K562 (cell line): ENCODE data around the gene FCGR2B. TPM values are rescaled to one million over a fixed set of nuclear protein-coding genes. Genes with fewer than 3 reads are reported as not detected.
A peak's percentile ranks its signal among the peaks of the same experiment; 100 is the strongest.
"Not testable (repeated sequence)": the region's sequence is repeated elsewhere in the genome, so short reads cannot be mapped to it uniquely, and the experiment has no call there.

Experiments
- ATAC-seq: fragments of 200-7000 bp; cut with Tn5 transposase; 3 replicates; pipeline ENCODE4 v1.9.1; 2020; ENCODE audit warnings: moderate library complexity
- BruUV-seq: library from RNA; stranded (reverse); fragments of 400-500 nt; replicated peaks from 2 replicates; lab custom pipeline; 2021; lab: Mats Ljungman, UMichigan
- CTCF ChIA-PET: fragments of 300-600 bp; formaldehyde crosslinking; extraction: SDS; loops from one replicate; lab custom pipeline; 2021; ENCODE audit warnings: low intra/inter-chr PET ratio; lab: Yijun Ruan, JAX
- POLR2A ChIA-PET: fragments of 300-600, 350-650 bp; sonication (Branson Sonifier 250); formaldehyde crosslinking; extraction: SDS; loops from one replicate; lab custom pipeline; 2021; ENCODE audit warnings: antibody characterized with exemption, inconsistent platforms; lab: Yijun Ruan, JAX
- DNase-seq, 4 experiments: peaks; one replicate each; pipeline versions ENCODE4 v3.0.0 to v3.0.0-alpha.2; 2011 to 2018; ENCODE audit warnings: low spot score in 3 of 4, mixed read lengths in 3 of 4; ENCODE audit errors: extremely low read depth in 1 of 4
- FAIRE-seq: peaks from 2 replicates; lab custom pipeline; 2011; peaks lifted over from hg19 to GRCh38; lab: Jason Lieb, UNC
- H2AFZ ChIP-seq: 2 replicates; pipeline ENCODE4 v1.6.0; 2011; ENCODE audit warnings: low read depth, low read length, control low read depth, inconsistent platforms
- H3K27ac ChIP-seq: fragments of 200-600 bp; 3 replicates; pipeline ENCODE4 v1.8.0; 2011; ENCODE audit warnings: low read depth, mild to moderate bottlenecking, control low read depth, inconsistent platforms, low read length, moderate library complexity, mixed read lengths; ENCODE audit errors: extremely low read depth
- H3K27me3 ChIP-seq, 2 experiments: fragments of 300-600 bp in 1 of 2; 2 replicates in 1 of 2; 3 replicates in 1 of 2; pipeline versions ENCODE4 v1.6.0 to v1.8.0; 2011; ENCODE audit warnings: inconsistent platforms in 2 of 2, low read length in 2 of 2, mild to moderate bottlenecking in 1 of 2, mixed read lengths in 1 of 2, moderate library complexity in 1 of 2; ENCODE audit not compliant: control insufficient read depth in 2 of 2, insufficient read depth in 2 of 2
- H3K36me3 ChIP-seq: fragments of 300-600 bp; 3 replicates; pipeline ENCODE4 v1.8.0; 2011; ENCODE audit warnings: mild to moderate bottlenecking, low read length, inconsistent platforms; ENCODE audit not compliant: control insufficient read depth, insufficient read depth
- H3K4me1 ChIP-seq, 2 experiments: fragments of 200-600 bp in 1 of 2; replicated peaks in 1 of 2; 2 replicates in 1 of 2; 3 replicates in 1 of 2; pipeline versions ENCODE4 v1.5.1 to v1.8.0; 2011; ENCODE audit warnings: inconsistent platforms in 2 of 2, low read length in 2 of 2, mild to moderate bottlenecking in 1 of 2, mixed read lengths in 1 of 2, moderate library complexity in 1 of 2; ENCODE audit not compliant: control insufficient read depth in 2 of 2, insufficient read depth in 2 of 2
- H3K4me2 ChIP-seq: 2 replicates; pipeline ENCODE4 v1.6.1; 2011; ENCODE audit warnings: low read length, control low read depth, inconsistent platforms, mixed read lengths; ENCODE audit not compliant: insufficient read depth
- H3K4me3 ChIP-seq: fragments of 200-600 bp; sonication (generic), shearing (Covaris generic); 2 replicates; pipeline ENCODE4 v1.5.1; 2016; ENCODE audit warnings: control low read depth, inconsistent platforms
- H3K79me2 ChIP-seq: fragments of 200-600 bp; 3 replicates; pipeline ENCODE4 v1.8.0; 2011; ENCODE audit warnings: low read length, inconsistent platforms; ENCODE audit not compliant: control insufficient read depth, insufficient read depth
- H3K9ac ChIP-seq, 2 experiments: 2 replicates each; pipeline versions ENCODE4 v1.6.0 to v1.6.1; 2011; ENCODE audit warnings: low read depth in 2 of 2, low read length in 2 of 2, control low read depth in 1 of 2, inconsistent platforms in 1 of 2, mild to moderate bottlenecking in 1 of 2, mixed read lengths in 1 of 2; ENCODE audit not compliant: insufficient read depth in 1 of 2
- H3K9me1 ChIP-seq: one replicate; pipeline ENCODE4 v1.6.0; 2011; ENCODE audit warnings: inconsistent platforms, mild to moderate bottlenecking, low read length, moderate library complexity; ENCODE audit not compliant: control insufficient read depth, insufficient read depth
- H3K9me3 ChIP-seq: replicated peaks from 2 replicates; pipeline ENCODE4 v1.5.1; 2011; ENCODE audit warnings: low read depth, low read length, inconsistent platforms; ENCODE audit not compliant: control insufficient read depth, insufficient read depth
- H4K20me1 ChIP-seq: replicated peaks from 2 replicates; pipeline ENCODE4 v1.6.1; 2011; ENCODE audit warnings: low read length, inconsistent platforms, mixed read lengths; ENCODE audit not compliant: control insufficient read depth, insufficient read depth
- ARID1B ChIP-seq: fragments of 450-650 bp; IDR thresholded peaks from 2 replicates; pipeline ENCODE4 v1.6.1; 2016; ENCODE audit warnings: antibody characterized with exemption, mild to moderate bottlenecking, inconsistent platforms
- ATF7 ChIP-seq: fragments of 450-650 bp; IDR thresholded peaks from 2 replicates; pipeline ENCODE4 v1.7.1; 2014; ENCODE audit warnings: mild to moderate bottlenecking, moderate library complexity
- BRD9 ChIP-seq: fragments of 450-650 bp; IDR thresholded peaks from 2 replicates; pipeline ENCODE4 v1.6.1; 2018; ENCODE audit warnings: low read depth; ENCODE audit not compliant: partially characterized antibody
- CBFA2T2 ChIP-seq: fragments of 450-650 bp; conservative IDR thresholded peaks from 2 replicates; pipeline ENCODE4 v1.6.1; 2017; ENCODE audit warnings: mild to moderate bottlenecking
- CBFA2T3 ChIP-seq: fragments of 450-650 bp; IDR thresholded peaks from 2 replicates; pipeline ENCODE4 v1.6.1; 2017
- DPF2 ChIP-seq: fragments of 450-650 bp; IDR thresholded peaks from 2 replicates; pipeline ENCODE4 v1.6.1; 2016
- JUND ChIP-seq, 2 experiments: IDR thresholded peaks; 2 replicates in 1 of 2; 3 replicates in 1 of 2; pipeline ENCODE4 v1.6.1; 2011; ENCODE audit warnings: borderline replicate concordance in 2 of 2, low read depth in 2 of 2, low read length in 2 of 2, improper control_type of control experiment in 1 of 2, missing biosample characterization in 1 of 2, missing genetic modification characterization in 1 of 2, missing genetic modification reagents in 1 of 2
- KDM5B ChIP-seq: fragments of 200-600 bp; sonication (generic); IDR thresholded peaks from 2 replicates; pipeline ENCODE4 v1.6.1; 2012; ENCODE audit warnings: low read depth, mild to moderate bottlenecking, moderate library complexity, low read length, control low read depth, inconsistent platforms; ENCODE audit not compliant: insufficient replicate concordance
- MTA2 ChIP-seq: fragments of 450-650 bp; IDR thresholded peaks from 2 replicates; pipeline ENCODE4 v1.6.1; 2016; ENCODE audit warnings: low read depth
- NCOR1 ChIP-seq: fragments of 450-650 bp; IDR thresholded peaks from 2 replicates; pipeline ENCODE4 v1.6.1; 2016; ENCODE audit warnings: mild to moderate bottlenecking, moderate library complexity
- RCOR1 ChIP-seq, 2 experiments: IDR thresholded peaks; 2 replicates each; pipeline ENCODE4 v1.6.1; 2012; ENCODE audit warnings: low read depth in 2 of 2, low read length in 2 of 2, borderline replicate concordance in 1 of 2, improper control_type of control experiment in 1 of 2
- SOX6 ChIP-seq: fragments of 450-650 bp; IDR thresholded peaks from 2 replicates; pipeline ENCODE4 v1.6.1; 2014; ENCODE audit warnings: mild to moderate bottlenecking
- STAT5A ChIP-seq: IDR thresholded peaks from 2 replicates; pipeline ENCODE4 v1.6.1; 2012; ENCODE audit warnings: low read length, inconsistent platforms, borderline replicate concordance
- TAL1 ChIP-seq: fragments of 450-650 bp; IDR thresholded peaks from 2 replicates; pipeline ENCODE4 v1.6.1; 2016; ENCODE audit warnings: mild to moderate bottlenecking
- TCF3 ChIP-seq: sonication (generic); formaldehyde crosslinking; IDR thresholded peaks from 2 replicates; pipeline ENCODE4 v1.4.0; 2020; ENCODE audit warnings: mild to moderate bottlenecking, missing genetic modification reagents
- TEAD4 ChIP-seq, 2 experiments: sonication (generic) in 1 of 2; formaldehyde crosslinking in 1 of 2; IDR thresholded peaks; 2 replicates each; pipeline versions ENCODE4 v1.6.1 to v1.8.0; 2012 to 2022; ENCODE audit warnings: borderline replicate concordance in 1 of 2, inconsistent platforms in 1 of 2, low read length in 1 of 2, mild to moderate bottlenecking in 1 of 2, missing genetic modification reagents in 1 of 2
- WGBS: fragments of 100-300 bp; shearing (Covaris generic); methylation state at CpG from one replicate; pipeline ENCODE4 v1.1.6; 2016; ENCODE audit warnings: low coverage, mixed read lengths; ENCODE audit not compliant: insufficient coverage; ENCODE audit errors: missing lambda C conversion rate; 5-methylcytosine and 5-hydroxymethylcytosine counted together
- in situ Hi-C: fragments of 300-500 bp; cut with MboI; formaldehyde crosslinking; loops from 4 replicates; pipeline ENCODE4 v1.15.0; 2018; ENCODE audit warnings: inconsistent platforms, mixed read lengths
- intact Hi-C: fragments of 100-400 bp; cut with micrococcal nuclease; formaldehyde crosslinking; loops from 2 replicates; pipeline ENCODE4 v1.14.2; 2022
- polyA plus RNA-seq, 8 experiments: library from polyadenylated mRNA; depleted of rRNA in 4 of 8; stranded (reverse) in 5 of 8; unstranded in 3 of 8; fragments of >200 nt; fragmentation: Nextera tagmentation in 2 of 8; fragmentation: Illumina TruSeq in 1 of 8; extraction: Ambion mirVana in 2 of 8; extraction: Trizol in 1 of 8; gene quantifications; 2 replicates each; pipeline versions ENCODE4 v1.2.1 to v1.2.3, GENCODE V29; 2011 to 2014; ENCODE audit warnings: inconsistent platforms in 1 of 8, missing spikeins in 1 of 8
- total RNA-seq, 7 experiments: library from RNA; depleted of rRNA in 6 of 7; stranded (reverse); fragments of >200 nt in 6 of 7; fragmentation: Illumina TruSeq in 2 of 7; extraction: Trizol in 2 of 7; gene quantifications; 2 replicates each; pipeline versions ENCODE4 v1.2.1 to v1.2.3, GENCODE V29; 2011 to 2021; ENCODE audit warnings: low replicate concordance in 1 of 7
- TF ChIP-seq, protein P1 (sequence below): IDR thresholded peaks from 2 replicates; pipeline ENCODE4 v1.6.1; 2012; ENCODE audit warnings: low read depth, low read length, improper control_type of control experiment, borderline replicate concordance
- TF ChIP-seq, protein P2 (sequence below): sonication (generic); IDR thresholded peaks from 2 replicates; pipeline ENCODE4 v1.6.1; 2016

Gene FCGR2B
- total and polyA plus RNA-seq, 9 of the 15 experiments (the other 6 are each of a cell fraction or from before 2014, with no cell fraction given): 1.7 to 8.9 (median 3.9) TPM

GRCh38 chr1:161622054-161622453 lies 40.9 kb upstream of the FCGR2B start (continued):
- peak in 1 of 2 experiments; percentile 71; a peak in 1 of 4 replicates for TF ChIP-seq RCOR1 (IDR thresholded peaks at IDR 0.05; ENCODE audit: borderline replicate concordance in 1 of 2, low read depth in 2 of 2, low read length in 2 of 2)

DNA sequence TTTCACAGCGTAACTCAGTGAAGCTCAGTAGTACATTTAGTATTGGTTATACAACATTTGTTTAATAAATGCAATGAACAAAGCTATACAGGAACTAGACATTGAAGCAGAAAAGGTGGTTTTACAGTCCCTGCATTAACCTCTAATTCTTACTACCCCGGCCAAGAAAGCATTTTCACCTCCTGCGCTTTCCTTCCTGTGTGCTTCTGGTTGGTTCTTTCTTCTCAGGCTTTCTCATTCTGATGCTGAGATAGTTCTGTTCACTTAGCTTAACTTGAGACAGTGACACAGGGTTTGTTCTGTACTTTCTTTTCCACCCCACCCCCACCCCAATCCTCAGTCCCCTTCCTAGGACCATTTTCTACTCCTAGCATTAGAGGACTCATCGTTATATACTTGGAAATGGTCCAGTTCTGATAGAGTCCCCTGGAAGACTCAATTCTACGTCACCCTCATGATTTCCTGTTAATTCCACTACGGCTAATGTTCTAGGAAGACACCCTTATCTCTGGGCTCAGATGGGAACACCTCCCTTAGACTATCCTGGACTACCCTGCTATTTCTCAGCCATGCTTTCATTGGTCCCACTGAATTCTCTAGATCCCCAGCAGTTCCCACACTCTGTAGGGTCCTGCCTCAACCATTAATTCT lies 39.4 kb upstream of the FCGR2B start:
- intact Hi-C loops (loop anchor here (10.0 kb wide), 1 partner anchor 139 kb away; no protein-coding TSS in a partner anchor), in situ Hi-C loops (loop anchor here (5.0 kb wide), 1 partner anchor 81 kb away; no protein-coding TSS in a partner anchor)
- ATAC-seq (peak; percentile 67), FAIRE-seq (peak; percentile 86), DNase-seq (peak; percentile 52 to 93 (median 67))
- H3K9me1 ChIP-seq; H4K20me1 ChIP-seq; POLR2A ChIA-PET; H2AFZ ChIP-seq; H3K27me3 ChIP-seq; H3K36me3 ChIP-seq; H3K9me3 ChIP-seq; CTCF ChIA-PET; H3K4me1 ChIP-seq; BruUV-seq; TF ChIP-seq TEAD4 (CRISPR knock-in tag; IDR thresholded peaks at IDR 0.05; ENCODE audit: borderline replicate concordance): not testable (repeated sequence)
- peaks cover 12% of the 10 kb centered on the region; the same call in 2 of the 3 replicates for H3K79me2 ChIP-seq
- WGBS: 7% methylated on average over 5 of the region's 6 CpGs
- H3K4me2 ChIP-seq: peak overlapping the region; percentile 66
- peak overlapping the region; percentile 86 for H3K27ac ChIP-seq
- H3K9ac ChIP-seq: peak overlapping the region in 1 of 2 experiments; percentile 80; a peak in 2 of 4 replicates
- H3K4me3 ChIP-seq: 0 out of 2 replicates have a peak overlapping the region, but pooled peaks have one; percentile 19
- TF ChIP-seq CBFA2T3: peak; percentile 64
- TF ChIP-seq STAT5A: peak; percentile 81
- peak; percentile 43; the same call in 1 of the 2 replicates for TF ChIP-seq TEAD4 (IDR thresholded peaks at IDR 0.05; ENCODE audit: low read length)
- TF ChIP-seq, protein P1, sequence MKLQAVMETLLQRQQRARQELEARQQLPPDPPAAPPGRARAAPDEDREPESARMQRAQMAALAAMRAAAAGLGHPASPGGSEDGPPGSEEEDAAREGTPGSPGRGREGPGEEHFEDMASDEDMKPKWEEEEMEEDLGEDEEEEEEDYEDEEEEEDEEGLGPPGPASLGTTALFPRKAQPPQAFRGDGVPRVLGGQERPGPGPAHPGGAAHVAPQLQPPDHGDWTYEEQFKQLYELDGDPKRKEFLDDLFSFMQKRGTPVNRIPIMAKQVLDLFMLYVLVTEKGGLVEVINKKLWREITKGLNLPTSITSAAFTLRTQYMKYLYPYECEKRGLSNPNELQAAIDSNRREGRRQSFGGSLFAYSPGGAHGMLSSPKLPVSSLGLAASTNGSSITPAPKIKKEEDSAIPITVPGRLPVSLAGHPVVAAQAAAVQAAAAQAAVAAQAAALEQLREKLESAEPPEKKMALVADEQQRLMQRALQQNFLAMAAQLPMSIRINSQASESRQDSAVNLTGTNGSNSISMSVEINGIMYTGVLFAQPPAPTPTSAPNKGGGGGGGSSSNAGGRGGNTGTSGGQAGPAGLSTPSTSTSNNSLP: peak; percentile 96
- TF ChIP-seq RCOR1 (IDR thresholded peaks at IDR 0.05; ENCODE audit: borderline replicate concordance in 1 of 2, low read depth in 2 of 2, low read length in 2 of 2): peak in 1 of 2 experiments; percentile 32; a peak in 1 of 4 replicates
- TF ChIP-seq MTA2: peak; percentile 43
- peak; percentile 84 for TF ChIP-seq ARID1B
- TF ChIP-seq BRD9: peak; percentile 72
- peak; percentile 60 for TF ChIP-seq KDM5B
- TF ChIP-seq TAL1: peak; percentile 57
- peak; percentile 62 for TF ChIP-seq NCOR1
- peak; percentile 52 for TF ChIP-seq CBFA2T2
- peak; percentile 25; the same call in 1 of the 2 replicates for TF ChIP-seq ATF7
- peak; percentile 79 for TF ChIP-seq TCF3
- peak; percentile 18; the same call in 1 of the 2 replicates for TF ChIP-seq SOX6
- TF ChIP-seq, protein P2, sequence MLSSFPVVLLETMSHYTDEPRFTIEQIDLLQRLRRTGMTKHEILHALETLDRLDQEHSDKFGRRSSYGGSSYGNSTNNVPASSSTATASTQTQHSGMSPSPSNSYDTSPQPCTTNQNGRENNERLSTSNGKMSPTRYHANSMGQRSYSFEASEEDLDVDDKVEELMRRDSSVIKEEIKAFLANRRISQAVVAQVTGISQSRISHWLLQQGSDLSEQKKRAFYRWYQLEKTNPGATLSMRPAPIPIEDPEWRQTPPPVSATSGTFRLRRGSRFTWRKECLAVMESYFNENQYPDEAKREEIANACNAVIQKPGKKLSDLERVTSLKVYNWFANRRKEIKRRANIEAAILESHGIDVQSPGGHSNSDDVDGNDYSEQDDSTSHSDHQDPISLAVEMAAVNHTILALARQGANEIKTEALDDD: peak; percentile 48; the same call in 1 of the 2 replicates
- TF ChIP-seq DPF2: peak; percentile 56; the same call in 1 of the 2 replicates
- TF ChIP-seq JUND (IDR thresholded peaks at IDR 0.05; ENCODE audit: borderline replicate concordance, low read depth, low read length): peak; percentile 42; the same call in 1 of the 2 replicates
- TF ChIP-seq JUND (tag; IDR thresholded peaks at IDR 0.05; ENCODE audit: borderline replicate concordance, low read depth, low read length): peak; percentile 17; the same call in 1 of the 3 replicates
